Chondrocyte (in vitro differentiated cells): ENCODE results near the gene TSNAX. TPM values are rescaled to one million over a fixed set of nuclear protein-coding genes. Genes with fewer than 3 reads are reported as not detected.
"Not testable (repeated sequence)": the region's sequence is repeated elsewhere in the genome, so short reads cannot be mapped to it uniquely, and the experiment has no call there.

Experiments used
- DNase-seq: peaks from one replicate; pipeline ENCODE4 v3.0.0; 2021; ENCODE audit warnings: mixed read lengths, low spot score
- H3K27ac Mint-ChIP-seq: one replicate; pipeline ENCODE4 v1.8.0; 2021; ENCODE audit warnings: mild to moderate bottlenecking, moderate library complexity, mixed read lengths; ENCODE audit not compliant: unreplicated experiment
- H3K27me3 Mint-ChIP-seq: 2 replicates; pipeline ENCODE4 v1.8.0; 2021; ENCODE audit warnings: low read depth, mixed read lengths
- H3K36me3 Mint-ChIP-seq: 2 replicates; pipeline ENCODE4 v1.8.0; 2021; ENCODE audit warnings: low read depth, mixed read lengths
- H3K4me1 Mint-ChIP-seq: 2 replicates; pipeline ENCODE4 v1.8.0; 2021; ENCODE audit warnings: low read depth, mild to moderate bottlenecking, mixed read lengths
- H3K4me3 Mint-ChIP-seq: one replicate; pipeline ENCODE4 v1.8.0; 2021; ENCODE audit warnings: mild to moderate bottlenecking, moderate library complexity, mixed read lengths; ENCODE audit not compliant: unreplicated experiment
- H3K9me3 Mint-ChIP-seq: 2 replicates; pipeline ENCODE4 v1.8.0; 2021; ENCODE audit warnings: low read depth, mixed read lengths
- CTCF ChIP-seq: fragments of 200-600 bp; sonication (generic); IDR thresholded peaks from 2 replicates; pipeline ENCODE4 v1.5.0; 2021; ENCODE audit warnings: antibody characterized with exemption, mild to moderate bottlenecking, moderate library complexity
- total RNA-seq: library from RNA; stranded (reverse); gene quantifications from 3 replicates; pipeline ENCODE4 v1.2.1, GENCODE V29; 2021

Gene TSNAX
- total RNA-seq, 1 donor from 2014 or later, result 36.8 TPM

- no peak for DNase-seq
- Mint-ChIP-seq H3K36me3 (no peaks in the 10 kb centered on the region), H3K4me1 (peaks cover 7% of the 10 kb centered on the region), H3K27me3 (no peaks in the 10 kb centered on the region), H3K9me3 (no peaks in the 10 kb centered on the region), H3K4me3 (no peak overlapping the region), H3K27ac (peak overlapping the region; percentile 75)
- TF ChIP-seq CTCF, result peak; percentile 75
Measured at GRCh38 chr1:231584117-231584516, 55.6 kb downstream of the TSNAX start.

DNA sequence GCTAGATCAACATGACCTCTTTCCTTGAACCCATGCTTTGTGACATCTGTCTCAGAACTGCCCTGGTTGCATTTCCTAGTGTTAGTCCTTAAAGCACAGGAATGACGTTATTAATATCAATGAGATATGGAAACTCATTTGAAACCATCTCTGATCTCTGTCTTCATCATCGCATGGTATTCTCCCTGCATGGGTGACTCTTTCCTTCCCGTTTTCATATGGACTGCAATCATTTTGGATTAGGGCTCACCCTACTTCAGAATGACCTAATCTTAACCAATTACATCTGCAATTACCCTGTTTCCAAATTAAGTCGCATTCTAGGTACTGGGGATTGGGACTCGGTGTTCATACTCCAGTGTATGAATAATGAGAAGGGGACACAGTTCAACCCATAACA, 56.5 kb downstream of the TSNAX start:
- H3K4me3 Mint-ChIP-seq, result no peak overlapping the region

GRCh38 chr1:231590453-231591198, 62.2 kb downstream of the TSNAX start:
- H3K9me3 Mint-ChIP-seq, result no peaks in the 10 kb centered on the region
- H3K27ac Mint-ChIP-seq, result no peak overlapping the region
- no peak for DNase-seq
- peaks cover 9% of the 10 kb centered on the region for H3K4me1 Mint-ChIP-seq
- TF ChIP-seq CTCF, result peak; percentile 87
- no peaks in the 10 kb centered on the region for H3K36me3 Mint-ChIP-seq
- no peak overlapping the region for H3K4me3 Mint-ChIP-seq
- H3K27me3 Mint-ChIP-seq, result no peaks in the 10 kb centered on the region

More for the DNA sequence above, 56.5 kb downstream of the TSNAX start:
- no peaks in the 10 kb centered on the region for H3K9me3 Mint-ChIP-seq
- no peak for DNase-seq
- peaks cover 7% of the 10 kb centered on the region for H3K4me1 Mint-ChIP-seq
- H3K27me3 Mint-ChIP-seq, result no peaks in the 10 kb centered on the region
- no peak for TF ChIP-seq CTCF
- no peaks in the 10 kb centered on the region for H3K36me3 Mint-ChIP-seq
- H3K27ac Mint-ChIP-seq, result no peak overlapping the region

DNA sequence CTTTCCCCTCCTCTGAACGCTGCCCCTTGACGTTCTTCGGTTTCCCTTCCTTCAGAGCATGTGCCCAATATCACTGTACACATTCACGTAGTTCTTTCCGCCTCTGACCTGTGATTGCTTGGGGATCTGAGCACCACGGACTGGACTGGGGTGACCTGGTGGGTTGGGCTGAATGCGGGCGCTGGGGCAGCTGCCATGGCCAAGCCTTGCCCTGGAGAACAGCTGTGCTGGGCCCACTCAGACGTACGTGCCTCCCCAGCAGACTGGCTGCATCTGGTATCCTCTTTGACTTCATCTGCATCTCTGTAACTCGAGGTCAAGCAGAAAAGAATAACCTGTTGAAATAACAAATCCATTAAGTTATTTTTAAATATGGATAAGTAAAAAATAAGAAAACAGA, 63.0 kb downstream of the TSNAX start:
- Mint-ChIP-seq H3K27me3 (no peaks in the 10 kb centered on the region), H3K4me3 (no peak overlapping the region), H3K27ac (no peak overlapping the region), H3K9me3 (no peaks in the 10 kb centered on the region), H3K36me3 (no peaks in the 10 kb centered on the region), H3K4me1 (peaks cover 17% of the 10 kb centered on the region)
- no peak for TF ChIP-seq CTCF
- DNase-seq, result no peak

DNA sequence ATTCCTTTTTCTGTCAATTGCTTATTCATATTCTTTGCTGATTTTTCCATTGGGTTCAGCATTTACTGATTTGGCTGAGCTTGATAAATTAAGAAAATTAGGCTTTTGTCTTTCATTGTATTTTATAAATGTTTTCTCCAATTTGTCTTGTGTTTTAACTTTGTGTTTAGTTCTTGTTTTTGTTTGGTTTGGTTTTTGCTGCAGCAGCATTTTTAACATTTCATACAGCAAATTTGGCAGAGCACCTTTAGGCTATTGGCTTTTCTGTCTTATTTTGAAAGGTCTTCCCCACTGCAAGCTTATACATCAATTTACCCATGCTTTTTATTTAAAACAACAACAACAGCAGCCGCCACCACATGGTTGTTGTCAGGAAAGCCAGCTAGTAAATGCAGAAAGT, 64.3 kb downstream of the TSNAX start:
- H3K4me1 Mint-ChIP-seq, result peaks cover 20% of the 10 kb centered on the region
- H3K9me3 Mint-ChIP-seq, result no peaks in the 10 kb centered on the region
- no peaks in the 10 kb centered on the region for H3K27me3 Mint-ChIP-seq
- no peaks in the 10 kb centered on the region for H3K36me3 Mint-ChIP-seq
- H3K27ac Mint-ChIP-seq, result no peak overlapping the region
- no peak for DNase-seq
- H3K4me3 Mint-ChIP-seq, result no peak overlapping the region
- no peak for TF ChIP-seq CTCF

DNA sequence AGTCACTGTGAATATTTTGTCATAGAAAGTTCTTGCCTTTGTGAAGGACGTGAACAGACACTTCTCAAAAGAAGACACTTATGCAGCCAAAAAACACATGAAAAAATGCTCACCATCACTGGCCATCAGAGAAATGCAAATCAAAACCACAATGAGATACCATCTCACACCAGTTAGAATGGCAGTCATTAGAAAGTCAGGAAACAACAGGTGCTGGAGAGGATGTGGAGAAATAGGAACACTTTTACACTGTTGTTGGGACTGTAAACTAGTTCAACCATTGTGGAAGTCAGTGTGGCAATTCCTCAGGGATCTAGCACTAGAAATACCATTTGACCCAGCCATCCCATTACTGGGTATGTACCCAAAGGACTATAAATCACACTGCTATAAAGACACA, 64.8 kb downstream of the TSNAX start:
- DNase-seq, H3K36me3 Mint-ChIP-seq, H3K4me3 Mint-ChIP-seq, H3K27me3 Mint-ChIP-seq, H3K27ac Mint-ChIP-seq, H3K9me3 Mint-ChIP-seq: not testable (repeated sequence)
- H3K4me1 Mint-ChIP-seq, result peaks cover 20% of the 10 kb centered on the region
